HEK293T (cell line): ENCODE data around the gene L3MBTL4.

Experiments used
- ARNT ChIP-seq: fragments of 450-650 bp; IDR thresholded peaks from 2 replicates; pipeline ENCODE4 v1.6.1; 2017; ENCODE audit warnings: mild to moderate bottlenecking
- BHLHE40 ChIP-seq: fragments of 450-650 bp; IDR thresholded peaks from 2 replicates; pipeline ENCODE4 v1.6.1; 2016; ENCODE audit warnings: mild to moderate bottlenecking, moderate library complexity, borderline replicate concordance
- FOXA1 ChIP-seq: fragments of 450-650 bp; IDR thresholded peaks from 2 replicates; pipeline ENCODE4 v1.6.1; 2016; ENCODE audit warnings: mild to moderate bottlenecking
- FOXK2 ChIP-seq: fragments of 450-650 bp; IDR thresholded peaks from 2 replicates; pipeline ENCODE4 v1.6.1; 2016; ENCODE audit warnings: mild to moderate bottlenecking
- LEF1 ChIP-seq: fragments of 450-650 bp; IDR thresholded peaks from 2 replicates; pipeline ENCODE4 v1.6.1; 2017; ENCODE audit warnings: mild to moderate bottlenecking, borderline replicate concordance
- NFRKB ChIP-seq: fragments of 450-650 bp; IDR thresholded peaks from 2 replicates; pipeline ENCODE4 v1.6.1; 2016; ENCODE audit warnings: mild to moderate bottlenecking, moderate library complexity
- SP1 ChIP-seq: fragments of 450-650 bp; IDR thresholded peaks from 2 replicates; pipeline ENCODE4 v1.6.1; 2017
- TARDBP ChIP-seq: fragments of 450-650 bp; IDR thresholded peaks from 2 replicates; pipeline ENCODE4 v1.6.1; 2016
- TF ChIP-seq, protein P1 (sequence below): fragments of 450-650 bp; IDR thresholded peaks from 2 replicates; pipeline ENCODE4 v1.6.1; 2016

DNA sequence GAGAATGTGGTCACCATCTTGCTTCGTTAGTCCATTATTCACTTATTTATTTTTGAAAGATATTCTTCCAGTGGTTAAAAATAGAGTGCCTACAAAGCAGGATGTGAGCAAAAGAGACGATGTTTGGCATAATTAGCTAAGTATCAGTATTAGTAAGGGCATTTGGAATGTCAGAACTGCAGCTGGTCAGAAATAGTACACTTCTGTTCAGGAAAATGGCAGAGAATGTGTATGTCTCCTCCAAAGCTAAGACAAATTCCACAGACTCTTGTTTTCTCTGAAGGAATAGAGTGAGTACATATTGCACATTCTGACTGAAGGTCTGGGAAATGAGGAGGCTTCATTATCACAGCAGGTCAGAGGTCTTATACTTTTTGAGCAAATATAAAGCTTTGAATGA is 209.0 kb downstream of the L3MBTL4 start:
- TF ChIP-seq, protein P1, sequence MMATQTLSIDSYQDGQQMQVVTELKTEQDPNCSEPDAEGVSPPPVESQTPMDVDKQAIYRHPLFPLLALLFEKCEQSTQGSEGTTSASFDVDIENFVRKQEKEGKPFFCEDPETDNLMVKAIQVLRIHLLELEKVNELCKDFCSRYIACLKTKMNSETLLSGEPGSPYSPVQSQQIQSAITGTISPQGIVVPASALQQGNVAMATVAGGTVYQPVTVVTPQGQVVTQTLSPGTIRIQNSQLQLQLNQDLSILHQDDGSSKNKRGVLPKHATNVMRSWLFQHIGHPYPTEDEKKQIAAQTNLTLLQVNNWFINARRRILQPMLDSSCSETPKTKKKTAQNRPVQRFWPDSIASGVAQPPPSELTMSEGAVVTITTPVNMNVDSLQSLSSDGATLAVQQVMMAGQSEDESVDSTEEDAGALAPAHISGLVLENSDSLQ: no peak
- no peak for TF ChIP-seq FOXA1
- TF ChIP-seq SP1: no peak
- TF ChIP-seq TARDBP: no peak
- TF ChIP-seq FOXK2: no peak
- TF ChIP-seq ARNT: no peak
- no peak for TF ChIP-seq BHLHE40
- TF ChIP-seq LEF1: no peak
- TF ChIP-seq NFRKB: no peak
